HEK293 (cell line): ENCODE measurements around the gene CPTP.
A peak's percentile ranks its signal among the peaks of the same experiment; 100 is the strongest.

Experiments used
- CTCF ChIA-PET: fragments of 350-600 bp; formaldehyde crosslinking; extraction: SDS; loops from one replicate; lab custom pipeline; 2021; ENCODE audit warnings: antibody characterized with exemption; lab: Yijun Ruan, JAX
- POLR2A ChIA-PET: fragments of 300-600 bp; formaldehyde crosslinking; extraction: SDS; loops from one replicate; lab custom pipeline; 2020; ENCODE audit warnings: antibody characterized with exemption, inconsistent platforms; lab: Yijun Ruan, JAX
- H3K27ac ChIP-seq: fragments of 200-500 bp; sonication (Bioruptor generic); 2 replicates; pipeline ENCODE4 v1.5.1; 2014; ENCODE audit warnings: low read depth, low read length, control low read depth, inconsistent platforms; ENCODE audit errors: extremely low read depth
- H3K36me3 ChIP-seq, 2 experiments: fragments of 200-500 bp in 1 of 2; sonication (Bioruptor generic) in 1 of 2; 1 replicate in 1 of 2; 2 replicates in 1 of 2; pipeline ENCODE4 v1.5.1; 2014 to 2017; ENCODE audit warnings: inconsistent platforms in 2 of 2, low read length in 2 of 2; ENCODE audit not compliant: control insufficient read depth in 2 of 2, insufficient read depth in 1 of 2
- H3K4me1 ChIP-seq: fragments of 200-500 bp; sonication (Bioruptor generic); 2 replicates; pipeline ENCODE4 v1.5.1; 2014; ENCODE audit warnings: mild to moderate bottlenecking, low read length, inconsistent platforms; ENCODE audit not compliant: control insufficient read depth, insufficient read depth
- H3K4me3 ChIP-seq: 2 replicates; pipeline ENCODE4 v1.5.1; 2011; ENCODE audit warnings: low read depth, mild to moderate bottlenecking, control low read depth, low read length, moderate library complexity
- H3K9me3 ChIP-seq: fragments of 200-500 bp; sonication (Bioruptor generic); 2 replicates; pipeline ENCODE4 v1.5.1; 2014; ENCODE audit warnings: low read depth, low read length, inconsistent platforms; ENCODE audit not compliant: control insufficient read depth, insufficient read depth
- BCL11B ChIP-seq: fragments of 450-650 bp; formaldehyde crosslinking; IDR thresholded peaks from 2 replicates; pipeline ENCODE4 v1.5.1; 2016; ENCODE audit warnings: low read depth, missing biosample characterization, missing genetic modification characterization
- GLIS2 ChIP-seq: fragments of 450-650 bp; formaldehyde crosslinking; IDR thresholded peaks from 2 replicates; pipeline ENCODE4 v1.5.1; 2016; ENCODE audit warnings: missing biosample characterization, missing genetic modification characterization
- KLF10 ChIP-seq: fragments of 450-650 bp; IDR thresholded peaks from 2 replicates; pipeline ENCODE4 v1.5.1; 2018; ENCODE audit warnings: missing biosample characterization, mild to moderate bottlenecking, missing genetic modification characterization
- KLF17 ChIP-seq: fragments of 450-650 bp; formaldehyde crosslinking; IDR thresholded peaks from 2 replicates; pipeline ENCODE4 v1.5.1; 2016; ENCODE audit warnings: missing biosample characterization, missing genetic modification characterization
- MEIS1 ChIP-seq: sonication (generic); formaldehyde crosslinking; IDR thresholded peaks from 2 replicates; pipeline ENCODE4 v1.8.1; 2022; ENCODE audit warnings: missing genetic modification reagents, mild to moderate bottlenecking, borderline replicate concordance
- OSR2 ChIP-seq: fragments of 450-650 bp; formaldehyde crosslinking; IDR thresholded peaks from 2 replicates; pipeline ENCODE4 v1.5.1; 2016; ENCODE audit warnings: missing biosample characterization, missing genetic modification characterization
- PATZ1 ChIP-seq: fragments of 450-650 bp; formaldehyde crosslinking; IDR thresholded peaks from 2 replicates; pipeline ENCODE4 v1.5.1; 2016; ENCODE audit warnings: missing biosample characterization, missing genetic modification characterization
- ZBTB7A ChIP-seq: fragments of 450-650 bp; formaldehyde crosslinking; IDR thresholded peaks from 2 replicates; pipeline ENCODE4 v1.5.1; 2016; ENCODE audit warnings: low read depth, missing biosample characterization, missing genetic modification characterization
- ZFHX2 ChIP-seq: fragments of 450-650 bp; formaldehyde crosslinking; conservative IDR thresholded peaks from 2 replicates; pipeline ENCODE4 v1.5.1; 2016; ENCODE audit warnings: missing biosample characterization, missing genetic modification characterization
- ZFP37 ChIP-seq: fragments of 450-650 bp; formaldehyde crosslinking; IDR thresholded peaks from 2 replicates; pipeline ENCODE4 v1.5.1; 2016; ENCODE audit warnings: missing biosample characterization, missing genetic modification characterization
- ZIC2 ChIP-seq: fragments of 450-650 bp; formaldehyde crosslinking; IDR thresholded peaks from 2 replicates; pipeline ENCODE4 v1.5.1; 2016; ENCODE audit warnings: missing biosample characterization, missing genetic modification characterization
- ZNF10 ChIP-seq: fragments of 450-650 bp; formaldehyde crosslinking; IDR thresholded peaks from 2 replicates; pipeline ENCODE4 v1.5.1; 2017; ENCODE audit warnings: missing biosample characterization, missing genetic modification characterization
- ZNF140 ChIP-seq: fragments of 450-650 bp; formaldehyde crosslinking; IDR thresholded peaks from 2 replicates; pipeline ENCODE4 v1.5.1; 2016; ENCODE audit warnings: missing biosample characterization, missing genetic modification characterization
- ZNF155 ChIP-seq: fragments of 450-650 bp; formaldehyde crosslinking; IDR thresholded peaks from 2 replicates; pipeline ENCODE4 v1.5.1; 2016; ENCODE audit warnings: missing biosample characterization, missing genetic modification characterization
- ZNF214 ChIP-seq: fragments of 450-650 bp; formaldehyde crosslinking; IDR thresholded peaks from 2 replicates; pipeline ENCODE4 v1.5.1; 2017; ENCODE audit warnings: missing biosample characterization, mild to moderate bottlenecking, missing genetic modification characterization, borderline replicate concordance
- ZNF221 ChIP-seq: fragments of 450-650 bp; formaldehyde crosslinking; IDR thresholded peaks from 2 replicates; pipeline ENCODE4 v1.5.1; 2017; ENCODE audit warnings: missing biosample characterization, missing genetic modification characterization, borderline replicate concordance
- ZNF335 ChIP-seq: fragments of 450-650 bp; formaldehyde crosslinking; conservative IDR thresholded peaks from 2 replicates; pipeline ENCODE4 v1.5.1; 2016; ENCODE audit warnings: missing biosample characterization, missing genetic modification characterization
- ZNF341 ChIP-seq: fragments of 450-650 bp; formaldehyde crosslinking; IDR thresholded peaks from 2 replicates; pipeline ENCODE4; 2016; ENCODE audit warnings: low read depth, missing biosample characterization, missing genetic modification characterization
- ZNF37A ChIP-seq: fragments of 450-650 bp; IDR thresholded peaks from 2 replicates; pipeline ENCODE4 v1.5.1; 2018; ENCODE audit warnings: missing biosample characterization, missing genetic modification characterization
- ZNF423 ChIP-seq: fragments of 450-650 bp; formaldehyde crosslinking; IDR thresholded peaks from 2 replicates; pipeline ENCODE4 v1.5.1; 2016; ENCODE audit warnings: missing biosample characterization, missing genetic modification characterization
- ZNF501 ChIP-seq: fragments of 450-650 bp; formaldehyde crosslinking; IDR thresholded peaks from 2 replicates; pipeline ENCODE4 v1.5.1; 2016; ENCODE audit warnings: missing biosample characterization, missing genetic modification characterization
- ZNF558 ChIP-seq: fragments of 450-650 bp; formaldehyde crosslinking; IDR thresholded peaks from 2 replicates; pipeline ENCODE4 v1.5.1; 2016; ENCODE audit warnings: missing biosample characterization, missing genetic modification characterization
- ZNF580 ChIP-seq: fragments of 450-650 bp; formaldehyde crosslinking; IDR thresholded peaks from 2 replicates; pipeline ENCODE4 v1.5.1; 2016; ENCODE audit warnings: missing biosample characterization, missing genetic modification characterization
- ZNF658 ChIP-seq: fragments of 450-650 bp; formaldehyde crosslinking; IDR thresholded peaks from 2 replicates; pipeline ENCODE4; 2016; ENCODE audit warnings: missing biosample characterization, missing genetic modification characterization
- TF ChIP-seq, protein P1 (sequence below): fragments of 450-650 bp; formaldehyde crosslinking; IDR thresholded peaks from 2 replicates; pipeline ENCODE4 v1.5.1; 2016; ENCODE audit warnings: missing biosample characterization, missing genetic modification characterization
- TF ChIP-seq, protein P2 (sequence below): fragments of 450-650 bp; formaldehyde crosslinking; conservative IDR thresholded peaks from 2 replicates; pipeline ENCODE4 v1.5.1; 2016; ENCODE audit warnings: low read depth, missing biosample characterization, missing genetic modification characterization
- TF ChIP-seq, protein P3 (sequence below): fragments of 450-650 bp; formaldehyde crosslinking; IDR thresholded peaks from 2 replicates; pipeline ENCODE4 v1.5.1; 2017; ENCODE audit warnings: missing biosample characterization, missing genetic modification characterization

CPTP gene

DNA sequence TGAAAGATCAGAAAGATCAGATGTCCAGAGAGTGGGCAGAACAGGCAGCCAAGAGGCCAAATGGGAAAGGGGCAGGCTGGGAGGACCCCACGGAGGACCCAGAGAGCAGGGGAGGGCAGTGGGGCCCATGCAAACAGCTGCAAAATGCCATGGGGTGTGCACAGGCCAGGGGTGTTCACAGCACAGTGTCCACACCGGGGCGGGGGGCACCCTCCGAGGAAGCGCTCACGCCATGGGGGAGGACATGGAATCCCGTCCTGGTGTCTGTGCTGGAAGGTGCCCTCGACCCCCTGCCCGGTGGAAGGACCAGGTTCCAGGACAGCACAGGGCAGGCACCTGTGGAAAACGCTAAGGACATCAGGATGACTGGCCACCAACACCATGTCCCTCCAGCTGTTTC, 1.6 kb upstream of the CPTP start:
- POLR2A ChIA-PET, result interaction anchor here (0.6 kb wide), 1 partner anchor 252 kb away, joined by 4 read pairs; no protein-coding TSS in a partner anchor

DNA sequence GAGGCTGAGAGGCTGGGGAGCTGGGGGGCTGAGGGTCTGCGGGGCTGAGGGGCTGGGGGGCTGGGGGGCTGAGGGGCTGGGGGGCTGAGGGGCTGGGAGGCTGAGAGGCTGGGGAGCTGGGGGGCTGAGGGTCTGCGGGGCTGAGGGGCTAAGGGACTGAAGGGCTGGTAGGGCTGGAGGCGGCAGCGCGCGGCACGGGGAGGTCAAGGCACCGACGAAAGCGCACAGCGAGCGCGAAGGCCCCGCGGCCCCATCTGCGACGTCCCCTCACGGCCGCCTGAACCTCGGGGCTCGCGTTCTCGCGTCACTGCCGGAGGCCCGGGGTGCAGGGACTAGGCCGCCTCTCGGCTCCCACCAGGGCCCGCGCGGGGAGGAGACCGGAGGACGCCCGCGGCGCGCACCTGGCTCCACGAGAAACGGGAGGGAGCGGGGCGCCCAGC, 498 bp upstream of the CPTP start:
- ChIA-PET CTCF (no interaction called here), POLR2A (no interaction called here)
- peaks cover 0 to 58% of the 10 kb centered on the region in 2 experiments; a peak in 2 of 3 replicates for H3K36me3 ChIP-seq
- H3K27ac ChIP-seq, result peak overlapping the region; percentile 84; the same call in 1 of the 2 replicates
- peaks cover 10% of the 10 kb centered on the region for H3K4me1 ChIP-seq
- H3K9me3 ChIP-seq, result no peaks in the 10 kb centered on the region
- H3K4me3 ChIP-seq, result peak overlapping the region; percentile 93
- TF ChIP-seq KLF17 (tag by site-specific recombination) (peak; percentile 87), ZBTB7A (tag by site-specific recombination) (peak; percentile 67; the same call in 1 of the 2 replicates), ZNF423 (tag by site-specific recombination) (0 out of 2 replicates have a peak, but pooled peaks have one; percentile 48), ZFHX2 (0 out of 2 replicates have a peak, but pooled peaks have one; percentile 27), OSR2 (no peak), ZIC2 (tag by site-specific recombination) (0 out of 2 replicates have a peak, but pooled peaks have one; percentile 45)

More for the DNA sequence above, 1.6 kb upstream of the CPTP start:
- peak overlapping the region; percentile 1; the same call in 1 of the 2 replicates for H3K4me3 ChIP-seq
- no peak for TF ChIP-seq ZNF221 (tag by site-specific recombination)
- no peak for TF ChIP-seq ZNF501
- TF ChIP-seq KLF10 (tag by site-specific recombination), result no peak
- TF ChIP-seq BCL11B (tag by site-specific recombination), result no peak
- 0 out of 2 replicates have a peak, but pooled peaks have one; percentile 18 for TF ChIP-seq PATZ1
- TF ChIP-seq ZNF10 (tag by site-specific recombination), result no peak
- 0 out of 2 replicates have a peak, but pooled peaks have one; percentile 22 for TF ChIP-seq GLIS2 (tag by site-specific recombination)
- no peak for TF ChIP-seq ZNF580 (tag by site-specific recombination)
- peak; percentile 69 for TF ChIP-seq ZNF335 (tag by site-specific recombination)
- no peak for TF ChIP-seq ZNF341 (tag by site-specific recombination)
- TF ChIP-seq MEIS1 (CRISPR knock-in tag), result no peak
- TF ChIP-seq ZNF558 (tag by site-specific recombination), result no peak
- TF ChIP-seq, protein P1, sequence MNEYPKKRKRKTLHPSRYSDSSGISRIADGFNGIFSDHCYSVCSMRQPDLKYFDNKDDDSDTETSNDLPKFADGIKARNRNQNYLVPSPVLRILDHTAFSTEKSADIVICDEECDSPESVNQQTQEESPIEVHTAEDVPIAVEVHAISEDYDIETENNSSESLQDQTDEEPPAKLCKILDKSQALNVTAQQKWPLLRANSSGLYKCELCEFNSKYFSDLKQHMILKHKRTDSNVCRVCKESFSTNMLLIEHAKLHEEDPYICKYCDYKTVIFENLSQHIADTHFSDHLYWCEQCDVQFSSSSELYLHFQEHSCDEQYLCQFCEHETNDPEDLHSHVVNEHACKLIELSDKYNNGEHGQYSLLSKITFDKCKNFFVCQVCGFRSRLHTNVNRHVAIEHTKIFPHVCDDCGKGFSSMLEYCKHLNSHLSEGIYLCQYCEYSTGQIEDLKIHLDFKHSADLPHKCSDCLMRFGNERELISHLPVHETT (tag by site-specific recombination), result no peak
- TF ChIP-seq ZFP37, result no peak
- TF ChIP-seq, protein P2, sequence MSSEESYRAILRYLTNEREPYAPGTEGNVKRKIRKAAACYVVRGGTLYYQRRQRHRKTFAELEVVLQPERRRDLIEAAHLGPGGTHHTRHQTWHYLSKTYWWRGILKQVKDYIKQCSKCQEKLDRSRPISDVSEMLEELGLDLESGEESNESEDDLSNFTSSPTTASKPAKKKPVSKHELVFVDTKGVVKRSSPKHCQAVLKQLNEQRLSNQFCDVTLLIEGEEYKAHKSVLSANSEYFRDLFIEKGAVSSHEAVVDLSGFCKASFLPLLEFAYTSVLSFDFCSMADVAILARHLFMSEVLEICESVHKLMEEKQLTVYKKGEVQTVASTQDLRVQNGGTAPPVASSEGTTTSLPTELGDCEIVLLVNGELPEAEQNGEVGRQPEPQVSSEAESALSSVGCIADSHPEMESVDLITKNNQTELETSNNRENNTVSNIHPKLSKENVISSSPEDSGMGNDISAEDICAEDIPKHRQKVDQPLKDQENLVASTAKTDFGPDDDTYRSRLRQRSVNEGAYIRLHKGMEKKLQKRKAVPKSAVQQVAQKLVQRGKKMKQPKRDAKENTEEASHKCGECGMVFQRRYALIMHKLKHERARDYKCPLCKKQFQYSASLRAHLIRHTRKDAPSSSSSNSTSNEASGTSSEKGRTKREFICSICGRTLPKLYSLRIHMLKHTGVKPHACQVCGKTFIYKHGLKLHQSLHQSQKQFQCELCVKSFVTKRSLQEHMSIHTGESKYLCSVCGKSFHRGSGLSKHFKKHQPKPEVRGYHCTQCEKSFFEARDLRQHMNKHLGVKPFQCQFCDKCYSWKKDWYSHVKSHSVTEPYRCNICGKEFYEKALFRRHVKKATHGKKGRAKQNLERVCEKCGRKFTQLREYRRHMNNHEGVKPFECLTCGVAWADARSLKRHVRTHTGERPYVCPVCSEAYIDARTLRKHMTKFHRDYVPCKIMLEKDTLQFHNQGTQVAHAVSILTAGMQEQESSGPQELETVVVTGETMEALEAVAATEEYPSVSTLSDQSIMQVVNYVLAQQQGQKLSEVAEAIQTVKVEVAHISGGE (tag by site-specific recombination), result no peak
- TF ChIP-seq ZNF37A (tag by site-specific recombination), result no peak
- TF ChIP-seq ZNF658 (tag by site-specific recombination), result no peak
- TF ChIP-seq, protein P3, sequence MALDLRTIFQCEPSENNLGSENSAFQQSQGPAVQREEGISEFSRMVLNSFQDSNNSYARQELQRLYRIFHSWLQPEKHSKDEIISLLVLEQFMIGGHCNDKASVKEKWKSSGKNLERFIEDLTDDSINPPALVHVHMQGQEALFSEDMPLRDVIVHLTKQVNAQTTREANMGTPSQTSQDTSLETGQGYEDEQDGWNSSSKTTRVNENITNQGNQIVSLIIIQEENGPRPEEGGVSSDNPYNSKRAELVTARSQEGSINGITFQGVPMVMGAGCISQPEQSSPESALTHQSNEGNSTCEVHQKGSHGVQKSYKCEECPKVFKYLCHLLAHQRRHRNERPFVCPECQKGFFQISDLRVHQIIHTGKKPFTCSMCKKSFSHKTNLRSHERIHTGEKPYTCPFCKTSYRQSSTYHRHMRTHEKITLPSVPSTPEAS (tag by site-specific recombination), result no peak
- no peak for TF ChIP-seq ZNF140 (tag by site-specific recombination)
- no peak for TF ChIP-seq ZNF155 (tag by site-specific recombination)
- no peak for TF ChIP-seq ZNF214 (tag by site-specific recombination)
- CTCF ChIA-PET, result no interaction called here
- peaks cover 19% of the 10 kb centered on the region for H3K4me1 ChIP-seq
- no peaks in the 10 kb centered on the region for H3K9me3 ChIP-seq
- H3K36me3 ChIP-seq, result peaks cover under 1 to 60% of the 10 kb centered on the region in 2 experiments; a peak in 2 of 3 replicates
- H3K27ac ChIP-seq, result no peak overlapping the region
